ENCODE measurements around the gene TPSAB1.

Gene TPSAB1

GRCh38 chr16:1257561-1258224, 17.2 kb downstream of the TPSAB1 start:
- Histone ChIP-seq H3K27me3 (ENCODE audit: low read length) (no peaks in the 10 kb centered on the region), H3K4me2 (ENCODE audit: low read depth, low read length, poor library complexity, severe bottlenecking) (no peak overlapping the region), H2AFZ (ENCODE audit: low read depth, low read length, severe bottlenecking) (no peak overlapping the region), H3K4me3 (ENCODE audit: insufficient read depth, low read length, poor library complexity, severe bottlenecking) (no peak overlapping the region), H4K20me1 (ENCODE audit: low read depth, low read length) (no peaks in the 10 kb centered on the region), H3K79me2 (ENCODE audit: insufficient read depth, low read length) (no peaks in the 10 kb centered on the region), H3K9ac (ENCODE audit: low read length) (no peak overlapping the region), H3K36me3 (ENCODE audit: low read length) (no peaks in the 10 kb centered on the region), H3F3A (ENCODE audit: insufficient read depth) (no peaks in the 10 kb centered on the region), H3K9me3 (ENCODE audit: insufficient read depth, low read length) (no peaks in the 10 kb centered on the region), H3K27ac (ENCODE audit: low read depth, low read length) (no peak overlapping the region), H3K9me2 (replicated peaks; ENCODE audit: insufficient read depth, low read length) (no peaks in the 10 kb centered on the region)
- no peak for TF ChIP-seq CTCF (IDR thresholded peaks at IDR 0.05; ENCODE audit: insufficient read depth, low read length, poor library complexity, severe bottlenecking)
- TF ChIP-seq EZH2phosphoT487 (conservative IDR thresholded peaks at IDR 0.05; ENCODE audit: low read length), result no peak

- TF ChIP-seq EZH2phosphoT487 (conservative IDR thresholded peaks at IDR 0.05; ENCODE audit: low read length), result no peak
- no peak for TF ChIP-seq CTCF (IDR thresholded peaks at IDR 0.05; ENCODE audit: insufficient read depth, low read length, poor library complexity, severe bottlenecking)
- Histone ChIP-seq H3K4me3 (ENCODE audit: insufficient read depth, low read length, poor library complexity, severe bottlenecking) (no peak overlapping the region), H3K36me3 (ENCODE audit: low read length) (no peaks in the 10 kb centered on the region), H3K9me3 (ENCODE audit: insufficient read depth, low read length) (no peaks in the 10 kb centered on the region), H3F3A (ENCODE audit: insufficient read depth) (no peaks in the 10 kb centered on the region), H4K20me1 (ENCODE audit: low read depth, low read length) (no peaks in the 10 kb centered on the region), H3K9me2 (replicated peaks; ENCODE audit: insufficient read depth, low read length) (no peaks in the 10 kb centered on the region), H3K79me2 (ENCODE audit: insufficient read depth, low read length) (no peaks in the 10 kb centered on the region), H3K9ac (ENCODE audit: low read length) (no peak overlapping the region), H3K27ac (ENCODE audit: low read depth, low read length) (no peak overlapping the region), H3K4me2 (ENCODE audit: low read depth, low read length, poor library complexity, severe bottlenecking) (no peak overlapping the region), H3K27me3 (ENCODE audit: low read length) (no peaks in the 10 kb centered on the region), H2AFZ (ENCODE audit: low read depth, low read length, severe bottlenecking) (no peak overlapping the region)
Observed at GRCh38 chr16:1258225-1258600, 17.7 kb downstream of the TPSAB1 start.

- Histone ChIP-seq H3K9me2 (replicated peaks; ENCODE audit: insufficient read depth, low read length) (no peaks in the 10 kb centered on the region), H3K27me3 (ENCODE audit: low read length) (no peaks in the 10 kb centered on the region), H3K9ac (ENCODE audit: low read length) (no peak overlapping the region)
Observed at GRCh38 chr16:1258906-1259759, 18.6 kb downstream of the TPSAB1 start.

GRCh38 chr16:1259760-1260068, 19.2 kb downstream of the TPSAB1 start:
- no peaks in the 10 kb centered on the region for H3K79me2 ChIP-seq (ENCODE audit: insufficient read depth, low read length)
- no peaks in the 10 kb centered on the region for H3F3A ChIP-seq (ENCODE audit: insufficient read depth)
- no peaks in the 10 kb centered on the region for H4K20me1 ChIP-seq (ENCODE audit: low read depth, low read length)
- no peak overlapping the region for H3K4me2 ChIP-seq (ENCODE audit: low read depth, low read length, poor library complexity, severe bottlenecking)
- 0 out of 2 replicates have a peak, but pooled peaks cover 6% of the 10 kb centered on the region for H3K9me3 ChIP-seq (ENCODE audit: insufficient read depth, low read length)
- no peak for TF ChIP-seq CTCF (IDR thresholded peaks at IDR 0.05; ENCODE audit: insufficient read depth, low read length, poor library complexity, severe bottlenecking)
- TF ChIP-seq EZH2phosphoT487 (conservative IDR thresholded peaks at IDR 0.05; ENCODE audit: low read length), result no peak
- H2AFZ ChIP-seq (ENCODE audit: low read depth, low read length, severe bottlenecking), result no peak overlapping the region
- H3K9ac ChIP-seq (ENCODE audit: low read length), result no peak overlapping the region
- no peak overlapping the region for H3K4me3 ChIP-seq (ENCODE audit: insufficient read depth, low read length, poor library complexity, severe bottlenecking)
- H3K36me3 ChIP-seq (ENCODE audit: low read length), result no peaks in the 10 kb centered on the region
- H3K27ac ChIP-seq (ENCODE audit: low read depth, low read length), result no peak overlapping the region
- no peaks in the 10 kb centered on the region for H3K9me2 ChIP-seq (replicated peaks; ENCODE audit: insufficient read depth, low read length)
- H3K27me3 ChIP-seq (ENCODE audit: low read length), result no peaks in the 10 kb centered on the region

More at GRCh38 chr16:1258906-1259759, 18.6 kb downstream of the TPSAB1 start:
- 0 out of 2 replicates have a peak, but pooled peaks cover under 1% of the 10 kb centered on the region for H3K9me3 ChIP-seq (ENCODE audit: insufficient read depth, low read length)
- no peak overlapping the region for H3K4me2 ChIP-seq (ENCODE audit: low read depth, low read length, poor library complexity, severe bottlenecking)
- no peaks in the 10 kb centered on the region for H3K36me3 ChIP-seq (ENCODE audit: low read length)
- TF ChIP-seq EZH2phosphoT487 (conservative IDR thresholded peaks at IDR 0.05; ENCODE audit: low read length), result no peak
- H3F3A ChIP-seq (ENCODE audit: insufficient read depth), result no peaks in the 10 kb centered on the region
- no peak overlapping the region for H3K4me3 ChIP-seq (ENCODE audit: insufficient read depth, low read length, poor library complexity, severe bottlenecking)
- no peak overlapping the region for H3K27ac ChIP-seq (ENCODE audit: low read depth, low read length)
- H3K79me2 ChIP-seq (ENCODE audit: insufficient read depth, low read length), result no peaks in the 10 kb centered on the region
- no peak overlapping the region for H2AFZ ChIP-seq (ENCODE audit: low read depth, low read length, severe bottlenecking)
- no peaks in the 10 kb centered on the region for H4K20me1 ChIP-seq (ENCODE audit: low read depth, low read length)

All from SU-DHL-6 (cell line).